ENCODE results near the gene NAT10.

Gene NAT10

GRCh38 chr11:34114014-34114413, 8.6 kb downstream of the NAT10 start:
- ATAC-seq: no peak
- no peak for TF ChIP-seq TSHZ2 (CRISPR knock-in tag; IDR thresholded peaks at IDR 0.05)
- no peak for TF ChIP-seq TCF4 (CRISPR knock-in tag; IDR thresholded peaks at IDR 0.05; ENCODE audit: borderline replicate concordance)
- TF ChIP-seq RARB (CRISPR knock-in tag; IDR thresholded peaks at IDR 0.05): no peak
- no peak for TF ChIP-seq OSR1 (CRISPR knock-in tag; IDR thresholded peaks at IDR 0.05)
- TF ChIP-seq ZFP3 (CRISPR knock-in tag; IDR thresholded peaks at IDR 0.05): no peak
- TF ChIP-seq SNAI2 (CRISPR knock-in tag; IDR thresholded peaks at IDR 0.05): no peak
- no peak for TF ChIP-seq CREB5 (CRISPR knock-in tag; IDR thresholded peaks at IDR 0.05; ENCODE audit: low read depth)
- TF ChIP-seq ZC3H10 (CRISPR knock-in tag; IDR thresholded peaks at IDR 0.05): no peak
- no peak for TF ChIP-seq ESRRG (CRISPR knock-in tag; IDR thresholded peaks at IDR 0.05)
- TF ChIP-seq ZNF70 (CRISPR knock-in tag; IDR thresholded peaks at IDR 0.05): no peak
- TF ChIP-seq BACH2 (CRISPR knock-in tag; IDR thresholded peaks at IDR 0.05; ENCODE audit: borderline replicate concordance): no peak
- no peak for TF ChIP-seq PATZ1 (CRISPR knock-in tag; IDR thresholded peaks at IDR 0.05; ENCODE audit: borderline replicate concordance)
- TF ChIP-seq CSDC2 (CRISPR knock-in tag; IDR thresholded peaks at IDR 0.05): no peak
- no peak for TF ChIP-seq ARNTL (CRISPR knock-in tag; IDR thresholded peaks at IDR 0.05; ENCODE audit: borderline replicate concordance, low read depth)
- no peak for TF ChIP-seq ZFP30 (CRISPR knock-in tag; IDR thresholded peaks at IDR 0.05)

GRCh38 chr11:34114471-34114870, 9.0 kb downstream of the NAT10 start:
- TF ChIP-seq PATZ1 (CRISPR knock-in tag; IDR thresholded peaks at IDR 0.05; ENCODE audit: borderline replicate concordance): no peak
- no peak for ATAC-seq

GRCh38 chr11:34120651-34121050, 15.2 kb downstream of the NAT10 start:
- TF ChIP-seq ESRRG (CRISPR knock-in tag; IDR thresholded peaks at IDR 0.05) (no peak), OSR1 (CRISPR knock-in tag; IDR thresholded peaks at IDR 0.05) (no peak), TSHZ2 (CRISPR knock-in tag; IDR thresholded peaks at IDR 0.05) (no peak), ISL1 (CRISPR knock-in tag; IDR thresholded peaks at IDR 0.05) (no peak), TOX (CRISPR knock-in tag; IDR thresholded peaks at IDR 0.05; ENCODE audit: borderline replicate concordance) (no peak), SNAI2 (CRISPR knock-in tag; IDR thresholded peaks at IDR 0.05) (no peak), BACH2 (CRISPR knock-in tag; IDR thresholded peaks at IDR 0.05; ENCODE audit: borderline replicate concordance) (no peak), PPARA (CRISPR knock-in tag; IDR thresholded peaks at IDR 0.05; ENCODE audit: borderline replicate concordance) (no peak), CREB5 (CRISPR knock-in tag; IDR thresholded peaks at IDR 0.05; ENCODE audit: low read depth) (no peak), CSRNP3 (CRISPR knock-in tag; IDR thresholded peaks at IDR 0.05) (no peak), ZFP30 (CRISPR knock-in tag; IDR thresholded peaks at IDR 0.05) (no peak), GLIS3 (CRISPR knock-in tag; IDR thresholded peaks at IDR 0.05) (no peak), RARB (CRISPR knock-in tag; IDR thresholded peaks at IDR 0.05) (no peak)
- no peak for ATAC-seq
